K562 (cell line): ENCODE results near the gene SYN1. TPM values are rescaled to one million over a fixed set of nuclear protein-coding genes. Genes with fewer than 3 reads are reported as not detected.
A peak's percentile ranks its signal among the peaks of the same experiment; 100 is the strongest.

ENCODE experiments used
- ATF4 ChIP-seq: fragments of 450-650 bp; formaldehyde crosslinking; IDR thresholded peaks from 2 replicates; pipeline ENCODE4 v1.4.0; 2022; ENCODE audit warnings: mild to moderate bottlenecking, moderate library complexity
- BCOR ChIP-seq: fragments of 450-650 bp; IDR thresholded peaks from 2 replicates; pipeline ENCODE4 v1.6.1; 2016
- ESRRA ChIP-seq: fragments of 450-650 bp; IDR thresholded peaks from 2 replicates; pipeline ENCODE4 v1.6.1; 2014; ENCODE audit warnings: low read depth, mild to moderate bottlenecking, moderate library complexity, borderline replicate concordance
- ETS2 ChIP-seq: IDR thresholded peaks from 2 replicates; pipeline ENCODE4 v1.6.1; 2016; ENCODE audit warnings: borderline replicate concordance, missing genetic modification characterization, mild to moderate bottlenecking, moderate library complexity, missing compliant biosample characterization; ENCODE audit not compliant: poor library complexity, severe bottlenecking
- MAFG ChIP-seq: fragments of 450-650 bp; conservative IDR thresholded peaks from 2 replicates; pipeline ENCODE4 v1.6.1; 2016; ENCODE audit warnings: missing genetic modification characterization, missing compliant biosample characterization
- NCOA2 ChIP-seq, 2 experiments: fragments of 450-650 bp; IDR thresholded peaks; 2 replicates each; pipeline ENCODE4 v1.6.1; 2018; ENCODE audit warnings: mild to moderate bottlenecking in 2 of 2, moderate library complexity in 1 of 2; ENCODE audit not compliant: partially characterized antibody in 2 of 2
- POLR2G ChIP-seq: fragments of 200-400 bp; formaldehyde crosslinking; IDR thresholded peaks from 2 replicates; pipeline ENCODE4 v1.6.1; 2017; ENCODE audit warnings: low read depth, mild to moderate bottlenecking, antibody characterized with exemption, low read length, moderate library complexity
- RNF219 ChIP-seq: fragments of 250-450 bp; sonication (Bioruptor Pico); IDR thresholded peaks from 2 replicates; pipeline ENCODE4 v1.5.0; 2022; ENCODE audit warnings: mild to moderate bottlenecking
- SRSF1 ChIP-seq: fragments of 200-400 bp; formaldehyde crosslinking; IDR thresholded peaks from 2 replicates; pipeline ENCODE4 v1.6.1; 2017; ENCODE audit warnings: mild to moderate bottlenecking, low read depth, low read length, moderate library complexity
- TAF1 ChIP-seq: IDR thresholded peaks from 2 replicates; pipeline ENCODE4 v1.6.1; 2011; ENCODE audit warnings: mild to moderate bottlenecking, low read length, moderate library complexity; ENCODE audit not compliant: insufficient read depth, control insufficient read depth, severe bottlenecking; ENCODE audit errors: extremely low read depth
- ZNF318 ChIP-seq, 2 experiments: fragments of 450-650 bp; IDR thresholded peaks; 2 replicates each; pipeline ENCODE4 v1.6.1; 2016; ENCODE audit warnings: mild to moderate bottlenecking in 2 of 2, borderline replicate concordance in 1 of 2, low read depth in 1 of 2, moderate library complexity in 1 of 2
- ZNF395 ChIP-seq: fragments of 200-800 bp; sonication (Bioruptor generic); IDR thresholded peaks from 2 replicates; pipeline ENCODE4 v1.6.1; 2017; ENCODE audit warnings: missing genetic modification characterization, missing compliant biosample characterization
- ZNF561 ChIP-seq: fragments of 450-650 bp; formaldehyde crosslinking; conservative IDR thresholded peaks from 2 replicates; pipeline ENCODE4 v1.4.0; 2020; ENCODE audit warnings: mild to moderate bottlenecking, moderate library complexity
- ZNF77 ChIP-seq: fragments of 250-450 bp; sonication (Bioruptor Pico); IDR thresholded peaks from 2 replicates; pipeline ENCODE4 v1.5.0; 2020
- polyA plus RNA-seq, 8 experiments: library from polyadenylated mRNA; depleted of rRNA in 4 of 8; stranded (reverse) in 5 of 8; unstranded in 3 of 8; fragments of >200 nt; fragmentation: Nextera tagmentation in 2 of 8; fragmentation: Illumina TruSeq in 1 of 8; extraction: Ambion mirVana in 2 of 8; extraction: Trizol in 1 of 8; gene quantifications; 2 replicates each; pipeline versions ENCODE4 v1.2.1 to v1.2.3, GENCODE V29; 2011 to 2014; ENCODE audit warnings: inconsistent platforms in 1 of 8, missing spikeins in 1 of 8
- total RNA-seq, 7 experiments: library from RNA; depleted of rRNA in 6 of 7; stranded (reverse); fragments of >200 nt in 6 of 7; fragmentation: Illumina TruSeq in 2 of 7; extraction: Trizol in 2 of 7; gene quantifications; 2 replicates each; pipeline versions ENCODE4 v1.2.1 to v1.2.3, GENCODE V29; 2011 to 2021; ENCODE audit warnings: low replicate concordance in 1 of 7

SYN1 gene
- total and polyA plus RNA-seq, 9 of the 15 experiments (the other 6 are each of a cell fraction or from before 2014, with no cell fraction given): 0.01 to 0.28 (median 0.18) TPM; not detected in 2

- TF ChIP-seq RNF219 (no peak), SRSF1 (no peak), ZNF77 (CRISPR knock-in tag) (no peak), MAFG (tag) (no peak), ATF4 (no peak), ETS2 (tag) (no peak), TAF1 (peak; percentile 83), ZNF561 (CRISPR knock-in tag) (no peak), BCOR (no peak), ESRRA (no peak; the same call in 1 of the 2 replicates), NCOA2 (IDR thresholded peaks at IDR 0.05; ENCODE audit: partially characterized antibody in 2 of 2) (no peak), POLR2G (peak; percentile 95), ZNF395 (CRISPR knock-in tag) (peak; percentile 58; the same call in 1 of the 2 replicates), ZNF318 (IDR thresholded peaks at IDR 0.05; ENCODE audit: borderline replicate concordance in 1 of 2, low read depth in 1 of 2) (no peak)
Observed at GRCh38 chrX:47560934-47561658, 58.6 kb downstream of the SYN1 start, which contains the start of gene ARAF (continued).
